Transverse colon (tissue), 4 donors: ENCODE measurements around the gene FOXC2.

Source experiments
- CTCF ChIP-seq, 5 experiments: fragments of 200-600 bp in 3 of 5; fragments of 450-650 bp in 2 of 5; sonication (generic) in 3 of 5; IDR thresholded peaks; 1 replicate in 2 of 5; 2 replicates in 3 of 5; pipeline ENCODE4 v1.5.1; 2016 to 2017; ENCODE audit warnings: antibody characterized with exemption in 5 of 5, inconsistent platforms in 3 of 5, mild to moderate bottlenecking in 2 of 5, moderate library complexity in 1 of 5
- POLR2AphosphoS5 ChIP-seq, 3 donors: sonication (generic); formaldehyde crosslinking; IDR thresholded peaks; one replicate each; pipeline ENCODE4 v1.6.1; 2016; ENCODE audit warnings: antibody characterized with exemption in 3 of 3

- TF ChIP-seq CTCF (IDR thresholded peaks at IDR 0.05) (no peak), POLR2AphosphoS5 (IDR thresholded peaks at IDR 0.05) (no peak)
These were observed at the start of gene FOXC2 for GRCh38 chr16:86566601-86566965.
